ENCODE measurements around the gene CRACR2A. TPM values are rescaled to one million over a fixed set of nuclear protein-coding genes. Genes with fewer than 3 reads are reported as not detected.

The CRACR2A gene
- total RNA-seq, 1 experiment from 2014 or later = 0.92 TPM

DNA sequence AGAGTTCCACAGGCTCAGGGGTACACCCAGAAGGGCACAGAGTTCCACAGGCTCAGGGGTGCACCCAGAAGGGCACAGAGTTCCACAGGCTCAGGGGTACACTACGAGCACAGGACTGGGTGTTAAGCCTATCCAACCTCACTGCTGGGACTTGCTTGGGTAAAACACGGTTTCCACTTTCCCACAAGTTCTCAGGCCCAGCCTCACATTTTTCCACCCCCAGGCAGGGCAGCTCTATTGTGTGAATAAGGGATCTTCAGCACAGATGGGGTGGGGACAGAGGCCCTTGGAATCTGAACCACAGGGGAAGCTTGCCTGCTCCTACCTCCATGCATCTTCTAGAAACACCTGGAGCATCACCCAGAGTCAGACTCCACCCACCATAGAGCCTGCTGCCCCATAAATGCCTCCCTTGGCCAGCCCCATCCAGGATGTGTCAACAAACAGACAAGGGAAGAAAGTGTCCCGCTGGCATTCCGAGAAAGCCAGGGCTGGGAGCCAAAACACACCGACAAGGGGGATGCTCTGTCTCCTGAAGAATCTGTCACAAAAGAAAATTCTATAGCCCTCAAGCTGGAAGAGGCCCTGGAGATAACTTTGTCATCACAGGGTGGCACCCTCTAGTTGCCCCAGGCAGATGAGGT, 4.8 kb downstream of the CRACR2A start:
- H3K9me3 ChIP-seq (ENCODE audit: control insufficient read depth, insufficient read depth, low read depth, low read length) = no peaks in the 10 kb centered on the region
- no peak for ATAC-seq
- in situ Hi-C loops (cut with HindIII; ENCODE audit: low pct_unique_long_range_greater_than_20kb, low sequenced_read_pairs) = no loop called here
- intact Hi-C loops (cut with micrococcal nuclease; ENCODE audit: unreplicated experiment) = no loop called here
- ChIA-PET POLR2A (no interaction called here), CTCF (no interaction called here)
- H3K36me3 ChIP-seq (ENCODE audit: control insufficient read depth, insufficient read depth, low read length) = no peaks in the 10 kb centered on the region
- no peak overlapping the region for H3K27ac ChIP-seq (ENCODE audit: low read length)
- DNase-seq (ENCODE audit: low read depth, low spot score) = no peak
- no peak overlapping the region for H3K4me3 ChIP-seq (ENCODE audit: low read depth in 2 of 2, low read length in 2 of 2)
- TF ChIP-seq TCF7L2 (IDR thresholded peaks at IDR 0.05; ENCODE audit: low read depth, low read length) (no peak), POLR2AphosphoS5 (IDR thresholded peaks at IDR 0.05; ENCODE audit: low read depth, low read length) (no peak), SIN3A (IDR thresholded peaks at IDR 0.05; ENCODE audit: borderline replicate concordance, insufficient read depth, low read depth, low read length) (no peak)
- TF ChIP-seq, protein P1, sequence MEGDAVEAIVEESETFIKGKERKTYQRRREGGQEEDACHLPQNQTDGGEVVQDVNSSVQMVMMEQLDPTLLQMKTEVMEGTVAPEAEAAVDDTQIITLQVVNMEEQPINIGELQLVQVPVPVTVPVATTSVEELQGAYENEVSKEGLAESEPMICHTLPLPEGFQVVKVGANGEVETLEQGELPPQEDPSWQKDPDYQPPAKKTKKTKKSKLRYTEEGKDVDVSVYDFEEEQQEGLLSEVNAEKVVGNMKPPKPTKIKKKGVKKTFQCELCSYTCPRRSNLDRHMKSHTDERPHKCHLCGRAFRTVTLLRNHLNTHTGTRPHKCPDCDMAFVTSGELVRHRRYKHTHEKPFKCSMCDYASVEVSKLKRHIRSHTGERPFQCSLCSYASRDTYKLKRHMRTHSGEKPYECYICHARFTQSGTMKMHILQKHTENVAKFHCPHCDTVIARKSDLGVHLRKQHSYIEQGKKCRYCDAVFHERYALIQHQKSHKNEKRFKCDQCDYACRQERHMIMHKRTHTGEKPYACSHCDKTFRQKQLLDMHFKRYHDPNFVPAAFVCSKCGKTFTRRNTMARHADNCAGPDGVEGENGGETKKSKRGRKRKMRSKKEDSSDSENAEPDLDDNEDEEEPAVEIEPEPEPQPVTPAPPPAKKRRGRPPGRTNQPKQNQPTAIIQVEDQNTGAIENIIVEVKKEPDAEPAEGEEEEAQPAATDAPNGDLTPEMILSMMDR (IDR thresholded peaks at IDR 0.05) = no peak
- TF ChIP-seq, protein P2, sequence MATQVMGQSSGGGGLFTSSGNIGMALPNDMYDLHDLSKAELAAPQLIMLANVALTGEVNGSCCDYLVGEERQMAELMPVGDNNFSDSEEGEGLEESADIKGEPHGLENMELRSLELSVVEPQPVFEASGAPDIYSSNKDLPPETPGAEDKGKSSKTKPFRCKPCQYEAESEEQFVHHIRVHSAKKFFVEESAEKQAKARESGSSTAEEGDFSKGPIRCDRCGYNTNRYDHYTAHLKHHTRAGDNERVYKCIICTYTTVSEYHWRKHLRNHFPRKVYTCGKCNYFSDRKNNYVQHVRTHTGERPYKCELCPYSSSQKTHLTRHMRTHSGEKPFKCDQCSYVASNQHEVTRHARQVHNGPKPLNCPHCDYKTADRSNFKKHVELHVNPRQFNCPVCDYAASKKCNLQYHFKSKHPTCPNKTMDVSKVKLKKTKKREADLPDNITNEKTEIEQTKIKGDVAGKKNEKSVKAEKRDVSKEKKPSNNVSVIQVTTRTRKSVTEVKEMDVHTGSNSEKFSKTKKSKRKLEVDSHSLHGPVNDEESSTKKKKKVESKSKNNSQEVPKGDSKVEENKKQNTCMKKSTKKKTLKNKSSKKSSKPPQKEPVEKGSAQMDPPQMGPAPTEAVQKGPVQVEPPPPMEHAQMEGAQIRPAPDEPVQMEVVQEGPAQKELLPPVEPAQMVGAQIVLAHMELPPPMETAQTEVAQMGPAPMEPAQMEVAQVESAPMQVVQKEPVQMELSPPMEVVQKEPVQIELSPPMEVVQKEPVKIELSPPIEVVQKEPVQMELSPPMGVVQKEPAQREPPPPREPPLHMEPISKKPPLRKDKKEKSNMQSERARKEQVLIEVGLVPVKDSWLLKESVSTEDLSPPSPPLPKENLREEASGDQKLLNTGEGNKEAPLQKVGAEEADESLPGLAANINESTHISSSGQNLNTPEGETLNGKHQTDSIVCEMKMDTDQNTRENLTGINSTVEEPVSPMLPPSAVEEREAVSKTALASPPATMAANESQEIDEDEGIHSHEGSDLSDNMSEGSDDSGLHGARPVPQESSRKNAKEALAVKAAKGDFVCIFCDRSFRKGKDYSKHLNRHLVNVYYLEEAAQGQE (IDR thresholded peaks at IDR 0.05; ENCODE audit: insufficient read depth in 1 of 2, low read depth in 2 of 2, low read length in 1 of 2) = no peak
- no TSS peak for BruUV-seq (replicated peaks)
- no peaks in the 10 kb centered on the region; the same call in 1 of the 2 replicates for H3K4me1 ChIP-seq (ENCODE audit: control insufficient read depth, insufficient read depth, low read length)
- no peaks in the 10 kb centered on the region for H3K27me3 ChIP-seq (ENCODE audit: control insufficient read depth, insufficient read depth, low read length)

DNA sequence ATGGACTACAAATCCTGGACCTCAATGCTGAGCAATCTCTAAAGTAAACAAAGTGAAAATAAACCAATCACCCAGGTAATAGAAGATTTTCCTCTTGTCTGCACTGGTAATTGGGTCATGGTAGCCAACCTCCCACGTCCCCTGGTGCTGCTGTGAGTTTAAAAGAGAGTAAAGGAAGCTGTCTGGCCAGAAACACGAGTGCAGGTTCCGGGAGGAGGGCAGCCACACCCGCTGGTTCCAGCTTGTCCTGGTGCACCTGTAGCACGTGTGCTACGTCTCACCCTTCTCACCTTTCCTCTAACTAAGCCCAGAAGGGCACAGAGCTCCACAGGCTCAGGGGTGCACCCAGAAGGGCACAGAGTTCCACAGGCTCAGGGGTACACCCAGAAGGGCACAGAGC, 5.4 kb downstream of the CRACR2A start:
- ATAC-seq = no peak
- no peaks in the 10 kb centered on the region for H3K36me3 ChIP-seq (ENCODE audit: control insufficient read depth, insufficient read depth, low read length)
- no peak overlapping the region for H3K27ac ChIP-seq (ENCODE audit: low read length)
- ChIA-PET POLR2A (no interaction called here), CTCF (no interaction called here)
- H3K9me3 ChIP-seq (ENCODE audit: control insufficient read depth, insufficient read depth, low read depth, low read length) = no peaks in the 10 kb centered on the region
- intact Hi-C loops (cut with micrococcal nuclease; ENCODE audit: unreplicated experiment) (no loop called here), in situ Hi-C loops (cut with HindIII; ENCODE audit: low pct_unique_long_range_greater_than_20kb, low sequenced_read_pairs) (no loop called here)
- H3K4me1 ChIP-seq (ENCODE audit: control insufficient read depth, insufficient read depth, low read length) = no peaks in the 10 kb centered on the region; the same call in 1 of the 2 replicates
- TF ChIP-seq TCF7L2 (IDR thresholded peaks at IDR 0.05; ENCODE audit: low read depth, low read length) = no peak
- TF ChIP-seq, protein P2 (IDR thresholded peaks at IDR 0.05; ENCODE audit: insufficient read depth in 1 of 2, low read depth in 2 of 2, low read length in 1 of 2) = no peak
- TF ChIP-seq, protein P1 (IDR thresholded peaks at IDR 0.05) = no peak
- no peak for TF ChIP-seq SIN3A (IDR thresholded peaks at IDR 0.05; ENCODE audit: borderline replicate concordance, insufficient read depth, low read depth, low read length)
- no peak for TF ChIP-seq POLR2AphosphoS5 (IDR thresholded peaks at IDR 0.05; ENCODE audit: low read depth, low read length)
- DNase-seq (ENCODE audit: low read depth, low spot score) = no peak
- no peaks in the 10 kb centered on the region for H3K27me3 ChIP-seq (ENCODE audit: control insufficient read depth, insufficient read depth, low read length)
- no peak overlapping the region for H3K4me3 ChIP-seq (ENCODE audit: low read depth in 2 of 2, low read length in 2 of 2)
- no TSS peak for BruUV-seq (replicated peaks)

Data from Panc1 (cell line).